WTC11 (cell line): Measurements from ENCODE around the gene EIF2A. TPM values are rescaled to one million over a fixed set of nuclear protein-coding genes. Genes with fewer than 3 reads are reported as not detected.

Experiments
- ATAC-seq: fragments of 200-7000 bp; cut with Tn5 transposase; 2 replicates; pipeline ENCODE4 v1.10.0; 2021; ENCODE audit warnings: mild to moderate bottlenecking, moderate library complexity
- CTCF ChIA-PET: fragments of 300-600 bp; sonication (Branson Sonifier 250); formaldehyde crosslinking; loops from one replicate; lab custom pipeline; 2021; ENCODE audit warnings: antibody characterized with exemption; lab: Charles Lee
- POLR2A ChIA-PET: fragments of 350-600 bp; sonication (Branson Sonifier 250); formaldehyde crosslinking; loops from one replicate; lab custom pipeline; 2021; ENCODE audit warnings: antibody characterized with exemption; lab: Charles Lee
- DNase-seq: peaks from one replicate; pipeline ENCODE4 v3.0.0; 2021; ENCODE audit warnings: low spot score
- H3K27ac Mint-ChIP-seq: 2 replicates; pipeline ENCODE4 v1.8.0; 2021; ENCODE audit warnings: mixed read lengths
- H3K27me3 Mint-ChIP-seq: 2 replicates; pipeline ENCODE4 v1.8.0; 2021; ENCODE audit warnings: low read depth, mild to moderate bottlenecking, moderate library complexity, mixed read lengths
- H3K36me3 Mint-ChIP-seq: 2 replicates; pipeline ENCODE4 v1.8.0; 2021; ENCODE audit warnings: mixed read lengths
- H3K4me1 Mint-ChIP-seq: 2 replicates; pipeline ENCODE4 v1.8.0; 2022; ENCODE audit warnings: mixed read lengths
- H3K4me3 Mint-ChIP-seq: 2 replicates; pipeline ENCODE4 v1.8.0; 2021; ENCODE audit warnings: mild to moderate bottlenecking, moderate library complexity, mixed read lengths
- H3K9me3 Mint-ChIP-seq: 2 replicates; pipeline ENCODE4 v1.8.0; 2021; ENCODE audit warnings: mixed read lengths
- ATF1 ChIP-seq: sonication (generic); formaldehyde crosslinking; IDR thresholded peaks from 2 replicates; pipeline ENCODE4 v1.8.1; 2023; ENCODE audit warnings: mild to moderate bottlenecking, moderate library complexity, missing genetic modification reagents
- CTCF ChIP-seq: fragments of 200-600 bp; IDR thresholded peaks from 2 replicates; pipeline ENCODE4 v1.8.0; 2022; ENCODE audit warnings: antibody characterized with exemption
- ETV6 ChIP-seq: sonication (generic); formaldehyde crosslinking; IDR thresholded peaks from 2 replicates; pipeline ENCODE4 v1.8.1; 2022; ENCODE audit warnings: mild to moderate bottlenecking, missing genetic modification reagents
- GTF2I ChIP-seq: fragments of 250-450 bp; sonication (Bioruptor Pico); conservative IDR thresholded peaks from 2 replicates; pipeline ENCODE4 v1.4.0; 2021; ENCODE audit warnings: mild to moderate bottlenecking
- NFATC4 ChIP-seq: fragments of 250-450 bp; sonication (Bioruptor Pico); IDR thresholded peaks from 2 replicates; pipeline ENCODE4 v1.9.0; 2021; ENCODE audit warnings: mild to moderate bottlenecking
- NFE2L1 ChIP-seq: sonication (generic); formaldehyde crosslinking; IDR thresholded peaks from 2 replicates; pipeline ENCODE4 v1.8.1; 2023; ENCODE audit warnings: missing genetic modification reagents
- NFYB ChIP-seq: sonication (generic); formaldehyde crosslinking; conservative IDR thresholded peaks from 2 replicates; pipeline ENCODE4 v1.8.0; 2022; ENCODE audit warnings: low read depth, missing genetic modification reagents
- NR1H2 ChIP-seq: sonication (generic); formaldehyde crosslinking; IDR thresholded peaks from 2 replicates; pipeline ENCODE4 v1.9.0; 2021; ENCODE audit warnings: mild to moderate bottlenecking, moderate library complexity, missing genetic modification reagents
- NR2C2 ChIP-seq: sonication (generic); formaldehyde crosslinking; IDR thresholded peaks from 2 replicates; pipeline ENCODE4 v1.8.0; 2022; ENCODE audit warnings: mild to moderate bottlenecking, missing genetic modification reagents
- PRDM15 ChIP-seq: sonication (generic); formaldehyde crosslinking; IDR thresholded peaks from 2 replicates; pipeline ENCODE4 v1.8.0; 2022; ENCODE audit warnings: missing genetic modification reagents
- RORB ChIP-seq: fragments of 250-450 bp; sonication (Bioruptor Pico); IDR thresholded peaks from 2 replicates; pipeline ENCODE4 v1.9.0; 2021; ENCODE audit warnings: mild to moderate bottlenecking
- TP53 ChIP-seq: sonication (generic); formaldehyde crosslinking; IDR thresholded peaks from 2 replicates; pipeline ENCODE4 v1.8.1; 2023; ENCODE audit warnings: mild to moderate bottlenecking, missing genetic modification reagents
- USF2 ChIP-seq: sonication (generic); formaldehyde crosslinking; IDR thresholded peaks from 2 replicates; pipeline ENCODE4 v1.8.1; 2023; ENCODE audit warnings: mild to moderate bottlenecking, missing genetic modification reagents, moderate library complexity
- ZNF138 ChIP-seq: sonication (generic); formaldehyde crosslinking; conservative IDR thresholded peaks from 2 replicates; pipeline ENCODE4 v1.8.1; 2022; ENCODE audit warnings: mild to moderate bottlenecking, moderate library complexity, missing genetic modification reagents
- ZNF219 ChIP-seq: sonication (generic); formaldehyde crosslinking; IDR thresholded peaks from 2 replicates; pipeline ENCODE4 v1.8.0; 2023; ENCODE audit warnings: missing genetic modification reagents, mild to moderate bottlenecking, borderline replicate concordance
- ZNF396 ChIP-seq: fragments of 250-450 bp; sonication (Bioruptor Pico); IDR thresholded peaks from 2 replicates; pipeline ENCODE4 v1.8.0; 2021; ENCODE audit warnings: mild to moderate bottlenecking, moderate library complexity, borderline replicate concordance
- total RNA-seq: library from RNA; stranded (reverse); gene quantifications from 3 replicates; pipeline ENCODE4 v1.2.3, GENCODE V29; 2021
- TF ChIP-seq, protein P1 (sequence below): sonication (generic); formaldehyde crosslinking; IDR thresholded peaks from 2 replicates; pipeline ENCODE4 v1.8.1; 2022; ENCODE audit warnings: mild to moderate bottlenecking, missing genetic modification reagents, moderate library complexity, borderline replicate concordance
- TF ChIP-seq, protein P2 (sequence below): fragments of 250-450 bp; sonication (Bioruptor Pico); IDR thresholded peaks from 2 replicates; pipeline ENCODE4 v2.1.2; 2022; ENCODE audit warnings: mild to moderate bottlenecking, moderate library complexity
- TF ChIP-seq, protein P3 (sequence below): sonication (generic); formaldehyde crosslinking; IDR thresholded peaks from 2 replicates; pipeline ENCODE4 v1.8.1; 2023; ENCODE audit warnings: mild to moderate bottlenecking, missing genetic modification reagents

The EIF2A gene
- total RNA-seq, 1 experiment from 2014 or later = 88.4 TPM

DNA sequence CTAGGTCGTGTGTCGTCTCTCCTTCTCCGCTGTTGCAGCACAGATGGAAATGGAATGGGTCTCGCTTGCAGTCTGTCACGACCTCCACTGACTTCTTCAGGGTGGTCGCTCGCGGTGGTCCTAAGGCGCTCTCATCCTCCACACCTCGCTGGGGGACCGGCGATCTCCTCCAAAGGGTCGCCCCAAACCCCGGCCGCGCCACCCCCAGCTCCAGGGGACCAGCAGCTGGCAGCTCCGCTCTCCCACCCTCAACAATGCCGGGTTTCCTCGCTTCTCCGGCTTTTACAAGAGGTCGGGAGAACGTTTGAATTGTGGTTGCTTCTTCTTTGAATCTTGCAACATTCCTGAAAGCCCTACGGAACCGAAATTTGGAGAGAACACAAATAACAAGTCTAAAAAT, 26.2 kb upstream of the EIF2A start:
- peaks cover 21% of the 10 kb centered on the region for H3K36me3 Mint-ChIP-seq
- DNase-seq = no peak
- TF ChIP-seq ZNF219 = no peak
- no peak for TF ChIP-seq NR1H2 (CRISPR knock-in tag)
- TF ChIP-seq PRDM15 (CRISPR knock-in tag) = no peak; the same call in none of the 2 replicates
- TF ChIP-seq NFE2L1 (CRISPR knock-in tag) = no peak
- no peak for TF ChIP-seq ZNF138 (CRISPR knock-in tag)
- no peak for TF ChIP-seq ETV6 (CRISPR knock-in tag)
- no peak for TF ChIP-seq NFYB (CRISPR knock-in tag)
- TF ChIP-seq RORB (CRISPR knock-in tag) = no peak
- TF ChIP-seq, protein P1, sequence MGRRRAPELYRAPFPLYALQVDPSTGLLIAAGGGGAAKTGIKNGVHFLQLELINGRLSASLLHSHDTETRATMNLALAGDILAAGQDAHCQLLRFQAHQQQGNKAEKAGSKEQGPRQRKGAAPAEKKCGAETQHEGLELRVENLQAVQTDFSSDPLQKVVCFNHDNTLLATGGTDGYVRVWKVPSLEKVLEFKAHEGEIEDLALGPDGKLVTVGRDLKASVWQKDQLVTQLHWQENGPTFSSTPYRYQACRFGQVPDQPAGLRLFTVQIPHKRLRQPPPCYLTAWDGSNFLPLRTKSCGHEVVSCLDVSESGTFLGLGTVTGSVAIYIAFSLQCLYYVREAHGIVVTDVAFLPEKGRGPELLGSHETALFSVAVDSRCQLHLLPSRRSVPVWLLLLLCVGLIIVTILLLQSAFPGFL (CRISPR knock-in tag) = no peak
- no peak for TF ChIP-seq NR2C2 (CRISPR knock-in tag)
- TF ChIP-seq, protein P2, sequence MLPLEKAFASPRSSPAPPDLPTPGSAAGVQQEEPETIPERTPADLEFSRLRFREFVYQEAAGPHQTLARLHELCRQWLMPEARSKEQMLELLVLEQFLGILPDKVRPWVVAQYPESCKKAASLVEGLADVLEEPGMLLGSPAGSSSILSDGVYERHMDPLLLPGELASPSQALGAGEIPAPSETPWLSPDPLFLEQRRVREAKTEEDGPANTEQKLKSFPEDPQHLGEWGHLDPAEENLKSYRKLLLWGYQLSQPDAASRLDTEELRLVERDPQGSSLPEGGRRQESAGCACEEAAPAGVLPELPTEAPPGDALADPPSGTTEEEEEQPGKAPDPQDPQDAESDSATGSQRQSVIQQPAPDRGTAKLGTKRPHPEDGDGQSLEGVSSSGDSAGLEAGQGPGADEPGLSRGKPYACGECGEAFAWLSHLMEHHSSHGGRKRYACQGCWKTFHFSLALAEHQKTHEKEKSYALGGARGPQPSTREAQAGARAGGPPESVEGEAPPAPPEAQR (CRISPR knock-in tag) = no peak
- TF ChIP-seq, all 79 proteins: peak for 0
- Mint-ChIP-seq H3K27me3 (no peaks in the 10 kb centered on the region), H3K4me1 (0 out of 2 replicates have a peak, but pooled peaks cover 5% of the 10 kb centered on the region), H3K4me3 (no peak overlapping the region), H3K27ac (no peak overlapping the region), H3K9me3 (peaks cover 34% of the 10 kb centered on the region)
- ChIA-PET CTCF (interaction anchor here (0.9 kb wide), 1 partner anchor 8 kb away, joined by 3 read pairs; no protein-coding TSS in a partner anchor), POLR2A (no interaction called here)
- no peak for ATAC-seq

GRCh38 chr3:150521463-150521862, 25.1 kb upstream of the EIF2A start:
- ATAC-seq (peak; percentile 50; the same call in 1 of the 2 replicates), DNase-seq (no peak)
- peaks cover 15% of the 10 kb centered on the region for H3K36me3 Mint-ChIP-seq
- no peak overlapping the region for H3K4me3 Mint-ChIP-seq
- ChIA-PET POLR2A (no interaction called here), CTCF (interaction anchor here (0.6 to 0.9 kb wide), 2 partner anchors 282 to 294 kb away, joined by 3 read pairs; no protein-coding TSS in a partner anchor)
- peaks cover 28% of the 10 kb centered on the region for H3K9me3 Mint-ChIP-seq
- 0 out of 2 replicates have a peak, but pooled peaks cover 5% of the 10 kb centered on the region for H3K4me1 Mint-ChIP-seq
- H3K27me3 Mint-ChIP-seq = no peaks in the 10 kb centered on the region
- H3K27ac Mint-ChIP-seq = no peak overlapping the region
- TF ChIP-seq USF2 (CRISPR knock-in tag) = no peak
- TF ChIP-seq GTF2I (CRISPR knock-in tag) = no peak
- no peak for TF ChIP-seq NFATC4 (CRISPR knock-in tag)
- no peak for TF ChIP-seq ATF1
- TF ChIP-seq, protein P3, sequence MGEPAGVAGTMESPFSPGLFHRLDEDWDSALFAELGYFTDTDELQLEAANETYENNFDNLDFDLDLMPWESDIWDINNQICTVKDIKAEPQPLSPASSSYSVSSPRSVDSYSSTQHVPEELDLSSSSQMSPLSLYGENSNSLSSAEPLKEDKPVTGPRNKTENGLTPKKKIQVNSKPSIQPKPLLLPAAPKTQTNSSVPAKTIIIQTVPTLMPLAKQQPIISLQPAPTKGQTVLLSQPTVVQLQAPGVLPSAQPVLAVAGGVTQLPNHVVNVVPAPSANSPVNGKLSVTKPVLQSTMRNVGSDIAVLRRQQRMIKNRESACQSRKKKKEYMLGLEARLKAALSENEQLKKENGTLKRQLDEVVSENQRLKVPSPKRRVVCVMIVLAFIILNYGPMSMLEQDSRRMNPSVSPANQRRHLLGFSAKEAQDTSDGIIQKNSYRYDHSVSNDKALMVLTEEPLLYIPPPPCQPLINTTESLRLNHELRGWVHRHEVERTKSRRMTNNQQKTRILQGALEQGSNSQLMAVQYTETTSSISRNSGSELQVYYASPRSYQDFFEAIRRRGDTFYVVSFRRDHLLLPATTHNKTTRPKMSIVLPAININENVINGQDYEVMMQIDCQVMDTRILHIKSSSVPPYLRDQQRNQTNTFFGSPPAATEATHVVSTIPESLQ = no peak
- no peak for TF ChIP-seq NFE2L1 (CRISPR knock-in tag)
- TF ChIP-seq ZNF396 (CRISPR knock-in tag) = no peak
- TF ChIP-seq TP53 (CRISPR knock-in tag) = no peak
- no peak for TF ChIP-seq CTCF
- no peak for TF ChIP-seq NFYB (CRISPR knock-in tag)
- no peak for TF ChIP-seq ETV6 (CRISPR knock-in tag)
- TF ChIP-seq, protein P2 (CRISPR knock-in tag) = no peak
